H1 (cell line): ENCODE measurements around the gene CSF2. TPM values are rescaled to one million over a fixed set of nuclear protein-coding genes. Genes with fewer than 3 reads are reported as not detected.

Experiments used
- ASH2L ChIP-seq: fragments of 200-600, 300-600 bp; sonication (generic); IDR thresholded peaks from one replicate; pipeline ENCODE4 v1.7.1; 2017; ENCODE audit warnings: low read length
- CHD2 ChIP-seq: IDR thresholded peaks from 2 replicates; pipeline ENCODE4 v1.6.1; 2012; ENCODE audit warnings: low read length, improper control_type of control experiment
- CTCF ChIP-seq, 3 experiments: IDR thresholded peaks; 1 replicate in 2 of 3; 2 replicates in 1 of 3; pipeline versions ENCODE4 v1.5.1 to v1.6.1; 2011; ENCODE audit warnings: low read length in 3 of 3, mild to moderate bottlenecking in 3 of 3, inconsistent platforms in 2 of 3, low read depth in 1 of 3, moderate library complexity in 1 of 3; ENCODE audit not compliant: insufficient read depth in 1 of 3; ENCODE audit errors: control extremely low read depth in 1 of 3
- GTF2F1 ChIP-seq: IDR thresholded peaks from 2 replicates; pipeline ENCODE4 v1.6.1; 2012; ENCODE audit warnings: low read depth, low read length, improper control_type of control experiment, borderline replicate concordance
- KDM5A ChIP-seq: fragments of 200-600 bp; IDR thresholded peaks from 2 replicates; pipeline ENCODE4 v1.7.1; 2012; ENCODE audit warnings: mild to moderate bottlenecking, low read length, inconsistent platforms, mixed read lengths
- TAF1 ChIP-seq: IDR thresholded peaks from 2 replicates; pipeline ENCODE4 v1.6.1; 2011; ENCODE audit warnings: mild to moderate bottlenecking, low read depth, low read length
- polyA plus RNA-seq, 7 experiments: library from polyadenylated mRNA; depleted of rRNA in 3 of 7; stranded (reverse) in 5 of 7; unstranded in 2 of 7; fragments of >200 nt in 5 of 7; fragments of 200-250 nt in 2 of 7; gene quantifications; 1 replicate in 5 of 7; 2 replicates in 1 of 7; 4 replicates in 1 of 7; pipeline versions ENCODE4 v1.2.1 to v1.2.3, GENCODE V29; 2011 to 2013; ENCODE audit warnings: missing spikeins in 2 of 7, mixed read lengths in 2 of 7
- total RNA-seq: library from RNA; stranded (reverse); fragmentation: NEBNext Ultra II Directional; extraction: Animal tissue kit (Norgen Biotek cat#: 25700); gene quantifications from 2 replicates; pipeline ENCODE4 v1.2.1, GENCODE V29; 2021

Gene CSF2
- total and polyA plus RNA-seq, 2 of the 8 experiments (the other 6 are each of a cell fraction or from before 2014, with no cell fraction given): not detected

- no peak for TF ChIP-seq CTCF (IDR thresholded peaks at IDR 0.05; ENCODE audit: control extremely low read depth in 1 of 3, insufficient read depth in 1 of 3, low read depth in 1 of 3, low read length in 3 of 3)
- no peak for TF ChIP-seq KDM5A
- no peak for TF ChIP-seq ASH2L
- TF ChIP-seq CHD2: no peak
- no peak for TF ChIP-seq GTF2F1
- no peak for TF ChIP-seq TAF1
These were observed 28.6 kb downstream of the CSF2 start (continued) for GRCh38 chr5:132102101-132102701.
